Fibroblast of lung (primary cell): Measurements from ENCODE around the gene SAT2. TPM values are rescaled to one million over a fixed set of nuclear protein-coding genes. Genes with fewer than 3 reads are reported as not detected.
"Not testable (repeated sequence)": the region's sequence is repeated elsewhere in the genome, so short reads cannot be mapped to it uniquely, and the experiment has no call there.

Source experiments
- DNase-seq, 2 donors: peaks; one replicate each; pipeline versions ENCODE4 v3.0.0 to v3.0.0-alpha.2; 2010; ENCODE audit warnings: low read depth in 2 of 2
- H2AFZ ChIP-seq: 2 replicates; pipeline ENCODE4 v1.5.1; 2012; ENCODE audit warnings: low read length, control low read depth, inconsistent platforms
- H3K27ac ChIP-seq: 2 replicates; pipeline ENCODE4 v1.5.1; 2011; ENCODE audit warnings: low read length, control low read depth; ENCODE audit not compliant: insufficient read depth
- H3K27me3 ChIP-seq: 2 replicates; pipeline ENCODE4 v1.5.1; 2011; ENCODE audit warnings: mild to moderate bottlenecking, low read length; ENCODE audit not compliant: control insufficient read depth, insufficient read depth
- H3K36me3 ChIP-seq: 2 replicates; pipeline ENCODE4 v1.5.1; 2011; ENCODE audit warnings: low read length; ENCODE audit not compliant: control insufficient read depth, insufficient read depth
- H3K4me1 ChIP-seq: 2 replicates; pipeline ENCODE4 v1.5.1; 2011; ENCODE audit warnings: low read length; ENCODE audit not compliant: control insufficient read depth, insufficient read depth; ENCODE audit errors: extremely low read depth
- H3K4me2 ChIP-seq: 2 replicates; pipeline ENCODE4 v1.5.1; 2011; ENCODE audit warnings: low read length, control low read depth; ENCODE audit not compliant: insufficient read depth; ENCODE audit errors: extremely low read depth
- H3K4me3 ChIP-seq, 4 experiments: fragments of 200-600 bp in 1 of 4; sonication (generic) in 1 of 4; replicated peaks in 1 of 4; 2 replicates each; pipeline ENCODE4 v1.5.1; 2011 to 2016; ENCODE audit warnings: low read length in 4 of 4, low read depth in 3 of 4, mild to moderate bottlenecking in 3 of 4, control low read depth in 2 of 4, inconsistent platforms in 1 of 4, mixed read lengths in 1 of 4; ENCODE audit not compliant: insufficient read depth in 1 of 4; ENCODE audit errors: control extremely low read depth in 1 of 4
- H3K79me2 ChIP-seq: 2 replicates; pipeline ENCODE4 v1.5.1; 2012; ENCODE audit warnings: mild to moderate bottlenecking, low read length, inconsistent platforms; ENCODE audit not compliant: control insufficient read depth, insufficient read depth
- H3K9ac ChIP-seq: 2 replicates; pipeline ENCODE4 v1.5.1; 2011; ENCODE audit warnings: mild to moderate bottlenecking, low read length, control low read depth; ENCODE audit not compliant: insufficient read depth
- H3K9me3 ChIP-seq: 2 replicates; pipeline ENCODE4 v1.5.1; 2012; ENCODE audit warnings: low read depth, low read length; ENCODE audit not compliant: control insufficient read depth, insufficient read depth
- H4K20me1 ChIP-seq: 2 replicates; pipeline ENCODE4 v1.5.1; 2011; ENCODE audit warnings: low read length; ENCODE audit not compliant: control insufficient read depth, insufficient read depth; ENCODE audit errors: extremely low read depth
- EZH2 ChIP-seq: IDR thresholded peaks from 2 replicates; pipeline ENCODE4 v1.5.1; 2012; ENCODE audit warnings: low read length, control low read depth, mild to moderate bottlenecking; ENCODE audit errors: missing control alignments
- polyA plus RNA-seq, 2 donors: library from polyadenylated mRNA; depleted of rRNA in 1 of 2; stranded (reverse) in 1 of 2; unstranded in 1 of 2; fragments of >200 nt; gene quantifications; 2 replicates each; pipeline ENCODE4 v1.2.1, GENCODE V29; 2011 to 2012; ENCODE audit warnings: missing spikeins in 1 of 2
- total RNA-seq: library from RNA; depleted of rRNA; stranded (reverse); fragments of >200 nt; gene quantifications from 2 replicates; pipeline ENCODE4 v1.2.1, GENCODE V29; 2014
- TF ChIP-seq, protein P1 (sequence below), 2 donors: IDR thresholded peaks in 1 of 2; conservative IDR thresholded peaks in 1 of 2; 1 replicate in 1 of 2; 2 replicates in 1 of 2; pipeline ENCODE4 v1.5.1; 2011 to 2012; ENCODE audit warnings: low read length in 2 of 2, control low read depth in 1 of 2, inconsistent platforms in 1 of 2, low read depth in 1 of 2, mild to moderate bottlenecking in 1 of 2

Gene SAT2
- total and polyA plus RNA-seq, 2 donors (not counting 1 experiment from before 2014, with no cell fraction given): 48.2 to 54.3 TPM

DNA sequence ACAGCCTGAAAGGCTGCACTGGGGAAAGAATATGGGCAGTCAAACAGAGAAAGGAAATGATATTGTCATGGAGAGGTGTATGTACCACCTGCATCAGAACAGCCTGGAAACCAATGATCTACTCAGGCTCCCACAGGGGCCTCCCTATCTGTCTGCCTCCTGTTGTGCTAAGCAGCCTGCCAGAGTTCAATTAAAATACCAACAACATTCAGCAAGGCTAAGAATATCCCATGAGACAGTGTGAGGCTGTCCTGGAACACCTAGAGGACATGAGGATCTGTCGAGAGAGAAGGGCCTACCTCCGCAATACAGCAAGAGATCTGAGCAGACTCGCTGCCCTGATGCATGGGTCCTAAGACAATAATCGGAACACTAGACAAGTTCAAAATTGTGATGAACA lies 21.3 kb downstream of the SAT2 start:
- TF ChIP-seq, protein P1, sequence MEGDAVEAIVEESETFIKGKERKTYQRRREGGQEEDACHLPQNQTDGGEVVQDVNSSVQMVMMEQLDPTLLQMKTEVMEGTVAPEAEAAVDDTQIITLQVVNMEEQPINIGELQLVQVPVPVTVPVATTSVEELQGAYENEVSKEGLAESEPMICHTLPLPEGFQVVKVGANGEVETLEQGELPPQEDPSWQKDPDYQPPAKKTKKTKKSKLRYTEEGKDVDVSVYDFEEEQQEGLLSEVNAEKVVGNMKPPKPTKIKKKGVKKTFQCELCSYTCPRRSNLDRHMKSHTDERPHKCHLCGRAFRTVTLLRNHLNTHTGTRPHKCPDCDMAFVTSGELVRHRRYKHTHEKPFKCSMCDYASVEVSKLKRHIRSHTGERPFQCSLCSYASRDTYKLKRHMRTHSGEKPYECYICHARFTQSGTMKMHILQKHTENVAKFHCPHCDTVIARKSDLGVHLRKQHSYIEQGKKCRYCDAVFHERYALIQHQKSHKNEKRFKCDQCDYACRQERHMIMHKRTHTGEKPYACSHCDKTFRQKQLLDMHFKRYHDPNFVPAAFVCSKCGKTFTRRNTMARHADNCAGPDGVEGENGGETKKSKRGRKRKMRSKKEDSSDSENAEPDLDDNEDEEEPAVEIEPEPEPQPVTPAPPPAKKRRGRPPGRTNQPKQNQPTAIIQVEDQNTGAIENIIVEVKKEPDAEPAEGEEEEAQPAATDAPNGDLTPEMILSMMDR (conservative IDR thresholded peaks at IDR 0.05 in 1 of 2, IDR thresholded peaks at IDR 0.05 in 1 of 2; ENCODE audit: low read depth in 1 of 2, low read length in 2 of 2): no peak
- no peak for TF ChIP-seq EZH2
- Histone ChIP-seq H3K27me3 (no peaks in the 10 kb centered on the region), H3K4me3 (no peak overlapping the region), H3K4me1 (no peaks in the 10 kb centered on the region), H3K4me2 (no peak overlapping the region), H3K79me2 (peaks cover 27% of the 10 kb centered on the region), H3K9me3 (no peaks in the 10 kb centered on the region), H3K36me3 (peaks cover 9% of the 10 kb centered on the region), H3K27ac (no peak overlapping the region), H4K20me1 (no peaks in the 10 kb centered on the region), H3K9ac (no peak overlapping the region), H2AFZ (no peak overlapping the region)
- DNase-seq: no peak

DNA sequence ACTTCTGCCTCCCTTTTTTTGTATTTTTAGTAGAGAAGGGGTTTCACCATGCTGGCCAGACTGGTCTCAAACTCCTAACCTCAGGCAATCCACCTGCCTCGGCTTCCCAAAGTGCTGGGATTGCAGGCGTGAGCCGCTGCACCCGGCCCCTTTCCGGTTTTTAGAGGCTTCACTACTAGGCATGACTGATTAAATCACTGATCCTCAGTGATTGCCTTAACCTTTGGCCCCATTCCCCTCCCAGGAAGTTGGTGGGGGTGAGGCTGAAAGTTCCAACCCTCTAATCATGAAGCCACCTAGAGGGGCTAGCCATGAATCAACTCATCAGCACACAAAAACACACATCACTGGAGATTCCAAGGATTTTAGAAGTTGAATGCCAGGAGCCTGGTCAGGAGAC lies 30.1 kb downstream of the SAT2 start:
- peaks cover 21% of the 10 kb centered on the region for H3K36me3 ChIP-seq
- not testable (repeated sequence) for H4K20me1 ChIP-seq, H3K9me3 ChIP-seq, H3K9ac ChIP-seq, H3K79me2 ChIP-seq, H3K27me3 ChIP-seq, H3K4me1 ChIP-seq, H3K4me3 ChIP-seq, H2AFZ ChIP-seq, H3K27ac ChIP-seq, H3K4me2 ChIP-seq, DNase-seq

DNA sequence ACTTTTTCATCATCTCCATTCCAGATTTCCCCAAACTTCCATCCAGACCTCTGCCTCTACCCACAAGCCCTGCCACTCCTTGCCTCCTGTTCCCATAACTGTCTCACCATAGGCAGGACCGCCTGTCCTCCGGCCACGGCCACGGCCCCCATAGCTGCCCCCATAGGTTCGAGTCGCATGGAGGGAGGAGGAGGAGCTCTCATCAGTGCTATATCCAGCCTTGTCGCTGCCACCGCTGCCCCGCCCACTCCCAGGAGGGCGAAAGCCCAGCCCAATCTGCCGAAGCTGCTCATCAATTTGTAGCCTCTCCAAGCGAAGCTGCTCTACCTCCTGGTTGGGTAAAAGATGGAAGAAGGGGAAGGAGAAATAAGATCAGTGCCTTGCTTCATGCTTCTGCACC lies 34.3 kb downstream of the SAT2 start:
- no peak overlapping the region for H3K27ac ChIP-seq
- no peak overlapping the region for H3K9ac ChIP-seq
- H3K9me3 ChIP-seq: no peaks in the 10 kb centered on the region
- peaks cover 29% of the 10 kb centered on the region for H3K4me1 ChIP-seq
- no peak overlapping the region for H3K4me2 ChIP-seq
- H3K27me3 ChIP-seq: no peaks in the 10 kb centered on the region
- no peak overlapping the region for H3K4me3 ChIP-seq
- TF ChIP-seq EZH2: no peak
- TF ChIP-seq, protein P1 (conservative IDR thresholded peaks at IDR 0.05 in 1 of 2, IDR thresholded peaks at IDR 0.05 in 1 of 2; ENCODE audit: low read depth in 1 of 2, low read length in 2 of 2): no peak
- H2AFZ ChIP-seq: no peak overlapping the region
- no peak for DNase-seq
- peaks cover 36% of the 10 kb centered on the region for H3K36me3 ChIP-seq
- peaks cover 7% of the 10 kb centered on the region for H3K79me2 ChIP-seq
- no peaks in the 10 kb centered on the region for H4K20me1 ChIP-seq
